Endothelial cell of umbilical vein (primary cell): ENCODE measurements around the gene PDE3A. TPM values are rescaled to one million over a fixed set of nuclear protein-coding genes. Genes with fewer than 3 reads are reported as not detected.
A peak's percentile ranks its signal among the peaks of the same experiment; 100 is the strongest.

Experiments
- BruUV-seq: library from RNA; stranded (reverse); fragments of 400-500 nt; replicated peaks from 2 replicates; lab custom pipeline; 2021; lab: Mats Ljungman, UMichigan
- CTCF ChIA-PET: fragments of 300-600, 350-600 bp; sonication (Branson Sonifier 250); formaldehyde crosslinking; loops from one replicate; lab custom pipeline; 2021; ENCODE audit warnings: antibody characterized with exemption, inconsistent platforms; lab: Charles Lee
- POLR2A ChIA-PET: fragments of 300-600, 350-600 bp; sonication (Branson Sonifier 250); formaldehyde crosslinking; loops from one replicate; lab custom pipeline; 2021; ENCODE audit warnings: antibody characterized with exemption, inconsistent platforms; lab: Charles Lee
- DNase-seq: peaks from one replicate; pipeline ENCODE4 v3.0.0-alpha.2; 2011; ENCODE audit warnings: low read depth, low spot score
- FAIRE-seq: peaks from 2 replicates; lab custom pipeline; 2011; peaks lifted over from hg19 to GRCh38; lab: Jason Lieb, UNC
- H2AFZ ChIP-seq: 2 replicates; pipeline ENCODE4 v1.6.0; 2012; ENCODE audit warnings: low read depth, low read length, control low read depth, inconsistent platforms
- H3K27ac ChIP-seq: 2 replicates; pipeline ENCODE4 v1.5.1; 2011; ENCODE audit warnings: low read depth, mild to moderate bottlenecking, control low read depth, low read length, moderate library complexity; ENCODE audit not compliant: insufficient read depth
- H3K27me3 ChIP-seq, 2 experiments: 2 replicates each; pipeline versions ENCODE4 v1.6.0 to v1.6.1; 2011; ENCODE audit warnings: low read length in 2 of 2, mixed read lengths in 1 of 2; ENCODE audit not compliant: control insufficient read depth in 2 of 2, insufficient read depth in 2 of 2
- H3K36me3 ChIP-seq, 2 experiments: 2 replicates in 1 of 2; 3 replicates in 1 of 2; pipeline ENCODE4 v1.5.1; 2011; ENCODE audit warnings: low read length in 2 of 2, mild to moderate bottlenecking in 1 of 2, moderate library complexity in 1 of 2; ENCODE audit not compliant: control insufficient read depth in 2 of 2, insufficient read depth in 2 of 2; ENCODE audit errors: extremely low read depth in 1 of 2
- H3K4me1 ChIP-seq: 3 replicates; pipeline ENCODE4 v1.5.1; 2011; ENCODE audit warnings: mild to moderate bottlenecking, low read length; ENCODE audit not compliant: control insufficient read depth, insufficient read depth; ENCODE audit errors: extremely low read depth
- H3K4me2 ChIP-seq: 2 replicates; pipeline ENCODE4 v1.6.1; 2011; ENCODE audit warnings: low read length, control low read depth, mixed read lengths; ENCODE audit not compliant: insufficient read depth
- H3K4me3 ChIP-seq, 3 experiments: fragments of 200-600 bp in 1 of 3; sonication (generic), shearing (Covaris generic) in 1 of 3; replicated peaks in 1 of 3; 2 replicates each; pipeline ENCODE4 v1.5.1; 2011 to 2016; ENCODE audit warnings: control low read depth in 3 of 3, low read length in 3 of 3, mild to moderate bottlenecking in 2 of 3, inconsistent platforms in 1 of 3, low read depth in 1 of 3, moderate library complexity in 1 of 3; ENCODE audit not compliant: insufficient read depth in 1 of 3
- H3K79me2 ChIP-seq: 2 replicates; pipeline ENCODE4 v1.6.0; 2012; ENCODE audit warnings: low read length, inconsistent platforms; ENCODE audit not compliant: control insufficient read depth, insufficient read depth
- H3K9ac ChIP-seq: replicated peaks from 2 replicates; pipeline ENCODE3; 2011; ENCODE audit warnings: low read length, control low read depth; ENCODE audit not compliant: insufficient read depth; ENCODE audit errors: extremely low read depth
- H3K9me1 ChIP-seq: replicated peaks from 3 replicates; pipeline ENCODE4 v1.6.0; 2011; ENCODE audit warnings: mild to moderate bottlenecking, low read length; ENCODE audit not compliant: control insufficient read depth, insufficient read depth; ENCODE audit errors: extremely low read depth
- H3K9me3 ChIP-seq: replicated peaks from 2 replicates; pipeline ENCODE4 v1.5.1; 2012; ENCODE audit warnings: low read length, inconsistent platforms; ENCODE audit not compliant: control insufficient read depth, insufficient read depth
- H4K20me1 ChIP-seq: replicated peaks from 2 replicates; pipeline ENCODE3; 2011; ENCODE audit warnings: mild to moderate bottlenecking, low read length; ENCODE audit not compliant: control insufficient read depth, insufficient read depth; ENCODE audit errors: extremely low read depth
- EZH2 ChIP-seq: IDR thresholded peaks from 2 replicates; pipeline ENCODE4 v1.6.1; 2012; ENCODE audit warnings: borderline replicate concordance, low read depth, mild to moderate bottlenecking, moderate library complexity, low read length, inconsistent platforms; ENCODE audit not compliant: severe bottlenecking
- FOS ChIP-seq: IDR thresholded peaks from 2 replicates; pipeline ENCODE4 v1.6.1; 2011; ENCODE audit warnings: mild to moderate bottlenecking, low read length, moderate library complexity, borderline replicate concordance; ENCODE audit not compliant: insufficient read depth
- GATA2 ChIP-seq: IDR thresholded peaks from 2 replicates; pipeline ENCODE4 v1.7.0; 2011; ENCODE audit warnings: low read depth, mild to moderate bottlenecking, moderate library complexity, mixed read lengths, low read length; ENCODE audit not compliant: insufficient read length, insufficient read depth
- JUN ChIP-seq: IDR thresholded peaks from 2 replicates; pipeline ENCODE4 v1.6.1; 2011; ENCODE audit warnings: borderline replicate concordance, low read depth; ENCODE audit not compliant: insufficient read length, insufficient read depth
- MAX ChIP-seq: IDR thresholded peaks from 2 replicates; pipeline ENCODE4 v1.6.1; 2011; ENCODE audit not compliant: insufficient read depth, insufficient read length
- MYC ChIP-seq: IDR thresholded peaks from one replicate; pipeline ENCODE4 v1.6.1; 2011; ENCODE audit warnings: mild to moderate bottlenecking, low read depth, low read length
- POLR2A ChIP-seq: IDR thresholded peaks from 2 replicates; pipeline ENCODE4 v1.6.1; 2012; ENCODE audit warnings: low read depth, mild to moderate bottlenecking, control low read depth, low read length
- POLR2AphosphoS5 ChIP-seq: IDR thresholded peaks from 2 replicates; pipeline ENCODE4 v1.6.1; 2012; ENCODE audit warnings: low read depth, mild to moderate bottlenecking, control low read depth, low read length, moderate library complexity; ENCODE audit not compliant: insufficient read depth
- dilution Hi-C: fragments of 300-500 bp; cut with MboI; formaldehyde crosslinking; loops from one replicate; pipeline ENCODE4 v1.15.0; 2019; ENCODE audit warnings: low sequenced_read_pairs; ENCODE audit not compliant: extremely low pct_ligation_motif_present
- intact Hi-C: fragments of 100-400 bp; cut with micrococcal nuclease; formaldehyde crosslinking; loops from one replicate; pipeline ENCODE4 v1.10.0; 2022
- polyA plus RNA-seq, 4 experiments: library from polyadenylated mRNA; depleted of rRNA in 3 of 4; stranded (reverse) in 3 of 4; unstranded in 1 of 4; fragments of >200 nt; gene quantifications; 2 replicates each; pipeline versions ENCODE4 v1.2.1 to v1.2.3, GENCODE V29; 2011 to 2012; ENCODE audit warnings: missing spikeins in 1 of 4
- total RNA-seq: library from RNA; stranded (reverse); gene quantifications from 2 replicates; pipeline ENCODE4 v1.2.3, GENCODE V29; 2021
- TF ChIP-seq, protein P1 (sequence below), 2 donors: IDR thresholded peaks; 1 replicate in 1 of 2; 2 replicates in 1 of 2; pipeline ENCODE4 v1.5.1; 2011; ENCODE audit warnings: low read length in 2 of 2, mild to moderate bottlenecking in 2 of 2, moderate library complexity in 2 of 2, control low read depth in 1 of 2, inconsistent platforms in 1 of 2, low read depth in 1 of 2; ENCODE audit not compliant: insufficient read depth in 1 of 2; ENCODE audit errors: extremely low read depth in 1 of 2

The PDE3A gene
- total and polyA plus RNA-seq, 2 donors (not counting 3 experiments of a cell fraction or from before 2014, with no cell fraction given) = 14.0 to 27.4 TPM

- dilution Hi-C loops (no loop called here), intact Hi-C loops (no loop called here)
- Histone ChIP-seq H3K4me3 (no peak overlapping the region), H3K4me2 (no peak overlapping the region), H3K79me2 (peaks cover 7% of the 10 kb centered on the region), H3K9ac (no peak overlapping the region), H3K27me3 (no peaks in the 10 kb centered on the region), H3K4me1 (peaks cover 23% of the 10 kb centered on the region), H3K27ac (no peak overlapping the region), H3K9me3 (no peaks in the 10 kb centered on the region), H4K20me1 (no peaks in the 10 kb centered on the region), H3K9me1 (no peaks in the 10 kb centered on the region), H3K36me3 (no peaks in the 10 kb centered on the region), H2AFZ (no peak overlapping the region)
- no TSS peak for BruUV-seq
- DNase-seq (peak; percentile 70), FAIRE-seq (no peak)
- TF ChIP-seq POLR2A (no peak), GATA2 (no peak), JUN (no peak), FOS (no peak), MAX (no peak)
- TF ChIP-seq, protein P1, sequence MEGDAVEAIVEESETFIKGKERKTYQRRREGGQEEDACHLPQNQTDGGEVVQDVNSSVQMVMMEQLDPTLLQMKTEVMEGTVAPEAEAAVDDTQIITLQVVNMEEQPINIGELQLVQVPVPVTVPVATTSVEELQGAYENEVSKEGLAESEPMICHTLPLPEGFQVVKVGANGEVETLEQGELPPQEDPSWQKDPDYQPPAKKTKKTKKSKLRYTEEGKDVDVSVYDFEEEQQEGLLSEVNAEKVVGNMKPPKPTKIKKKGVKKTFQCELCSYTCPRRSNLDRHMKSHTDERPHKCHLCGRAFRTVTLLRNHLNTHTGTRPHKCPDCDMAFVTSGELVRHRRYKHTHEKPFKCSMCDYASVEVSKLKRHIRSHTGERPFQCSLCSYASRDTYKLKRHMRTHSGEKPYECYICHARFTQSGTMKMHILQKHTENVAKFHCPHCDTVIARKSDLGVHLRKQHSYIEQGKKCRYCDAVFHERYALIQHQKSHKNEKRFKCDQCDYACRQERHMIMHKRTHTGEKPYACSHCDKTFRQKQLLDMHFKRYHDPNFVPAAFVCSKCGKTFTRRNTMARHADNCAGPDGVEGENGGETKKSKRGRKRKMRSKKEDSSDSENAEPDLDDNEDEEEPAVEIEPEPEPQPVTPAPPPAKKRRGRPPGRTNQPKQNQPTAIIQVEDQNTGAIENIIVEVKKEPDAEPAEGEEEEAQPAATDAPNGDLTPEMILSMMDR (IDR thresholded peaks at IDR 0.05; ENCODE audit: extremely low read depth in 1 of 2, insufficient read depth in 1 of 2, low read depth in 1 of 2, low read length in 2 of 2) = no peak
- POLR2A ChIA-PET = no interaction called here
- CTCF ChIA-PET = interaction anchor here (1.3 kb wide), 1 partner anchor 10 kb away, joined by 4 read pairs; no protein-coding TSS in a partner anchor
Measured at GRCh38 chr12:20489645-20490044, 121.3 kb downstream of the PDE3A start.

- dilution Hi-C loops (no loop called here), intact Hi-C loops (no loop called here)
- Histone ChIP-seq H3K4me3 (no peak overlapping the region), H3K36me3 (no peaks in the 10 kb centered on the region), H3K4me2 (no peak overlapping the region), H3K4me1 (peaks cover 24% of the 10 kb centered on the region), H4K20me1 (no peaks in the 10 kb centered on the region), H3K9me1 (no peaks in the 10 kb centered on the region), H3K27ac (no peak overlapping the region), H3K9ac (no peak overlapping the region), H2AFZ (no peak overlapping the region), H3K9me3 (no peaks in the 10 kb centered on the region), H3K27me3 (no peaks in the 10 kb centered on the region), H3K79me2 (peaks cover 7% of the 10 kb centered on the region)
- ChIA-PET CTCF (interaction anchor here (1.3 kb wide), 1 partner anchor 10 kb away, joined by 4 read pairs; no protein-coding TSS in a partner anchor), POLR2A (no interaction called here)
- no TSS peak for BruUV-seq
- DNase-seq = no peak
- TF ChIP-seq POLR2A (no peak), POLR2AphosphoS5 (no peak), MAX (no peak), JUN (no peak), GATA2 (no peak), MYC (no peak), FOS (no peak), EZH2 (no peak)
- TF ChIP-seq, protein P1 (IDR thresholded peaks at IDR 0.05; ENCODE audit: extremely low read depth in 1 of 2, insufficient read depth in 1 of 2, low read depth in 1 of 2, low read length in 2 of 2) = no peak
- FAIRE-seq = no peak
Measured at GRCh38 chr12:20490213-20490612, 121.9 kb downstream of the PDE3A start.
